WTC11 (cell line): ENCODE measurements around the gene ZDHHC16. TPM values are rescaled to one million over a fixed set of nuclear protein-coding genes. Genes with fewer than 3 reads are reported as not detected.

Source experiments
- ATAC-seq: fragments of 200-7000 bp; cut with Tn5 transposase; 2 replicates; pipeline ENCODE4 v1.10.0; 2021; ENCODE audit warnings: mild to moderate bottlenecking, moderate library complexity
- CTCF ChIA-PET: fragments of 300-600 bp; sonication (Branson Sonifier 250); formaldehyde crosslinking; loops from one replicate; lab custom pipeline; 2021; ENCODE audit warnings: antibody characterized with exemption; lab: Charles Lee
- POLR2A ChIA-PET: fragments of 350-600 bp; sonication (Branson Sonifier 250); formaldehyde crosslinking; loops from one replicate; lab custom pipeline; 2021; ENCODE audit warnings: antibody characterized with exemption; lab: Charles Lee
- DNase-seq: peaks from one replicate; pipeline ENCODE4 v3.0.0; 2021; ENCODE audit warnings: low spot score
- H3K27ac Mint-ChIP-seq: 2 replicates; pipeline ENCODE4 v1.8.0; 2021; ENCODE audit warnings: mixed read lengths
- H3K27me3 Mint-ChIP-seq: 2 replicates; pipeline ENCODE4 v1.8.0; 2021; ENCODE audit warnings: low read depth, mild to moderate bottlenecking, moderate library complexity, mixed read lengths
- H3K36me3 Mint-ChIP-seq: 2 replicates; pipeline ENCODE4 v1.8.0; 2021; ENCODE audit warnings: mixed read lengths
- H3K4me1 Mint-ChIP-seq: 2 replicates; pipeline ENCODE4 v1.8.0; 2022; ENCODE audit warnings: mixed read lengths
- H3K4me3 Mint-ChIP-seq: 2 replicates; pipeline ENCODE4 v1.8.0; 2021; ENCODE audit warnings: mild to moderate bottlenecking, moderate library complexity, mixed read lengths
- H3K9me3 Mint-ChIP-seq: 2 replicates; pipeline ENCODE4 v1.8.0; 2021; ENCODE audit warnings: mixed read lengths
- AFF4 ChIP-seq: sonication (generic); formaldehyde crosslinking; IDR thresholded peaks from 2 replicates; pipeline ENCODE4 v1.8.1; 2023; ENCODE audit warnings: mild to moderate bottlenecking, missing genetic modification reagents, borderline replicate concordance
- CBFB ChIP-seq: sonication (generic); formaldehyde crosslinking; IDR thresholded peaks from 2 replicates; pipeline ENCODE4 v1.8.1; 2022; ENCODE audit warnings: mild to moderate bottlenecking, low read depth, missing genetic modification reagents
- CDX4 ChIP-seq: fragments of 250-450 bp; sonication (Bioruptor Pico); IDR thresholded peaks from 2 replicates; pipeline ENCODE4 v1.9.0; 2021; ENCODE audit warnings: moderate library complexity, mild to moderate bottlenecking, inconsistent platforms, borderline replicate concordance
- CREM ChIP-seq: sonication (generic); formaldehyde crosslinking; IDR thresholded peaks from 2 replicates; pipeline ENCODE4 v1.8.1; 2022; ENCODE audit warnings: mild to moderate bottlenecking, missing genetic modification reagents, moderate library complexity
- E2F1 ChIP-seq: sonication (generic); formaldehyde crosslinking; IDR thresholded peaks from 2 replicates; pipeline ENCODE4 v1.8.0; 2022; ENCODE audit warnings: mild to moderate bottlenecking, missing genetic modification reagents
- ELF4 ChIP-seq: sonication (generic); formaldehyde crosslinking; IDR thresholded peaks from 2 replicates; pipeline ENCODE4 v1.8.1; 2022; ENCODE audit warnings: low read depth, mild to moderate bottlenecking, moderate library complexity, missing genetic modification reagents
- FOXP4 ChIP-seq: sonication (generic); formaldehyde crosslinking; IDR thresholded peaks from 2 replicates; pipeline ENCODE4 v1.8.0; 2022; ENCODE audit warnings: mild to moderate bottlenecking, missing genetic modification reagents
- GTF2I ChIP-seq: fragments of 250-450 bp; sonication (Bioruptor Pico); conservative IDR thresholded peaks from 2 replicates; pipeline ENCODE4 v1.4.0; 2021; ENCODE audit warnings: mild to moderate bottlenecking
- KAT7 ChIP-seq: sonication (generic); formaldehyde crosslinking; IDR thresholded peaks from 2 replicates; pipeline ENCODE4 v1.8.1; 2023; ENCODE audit warnings: missing genetic modification reagents, mild to moderate bottlenecking, borderline replicate concordance
- MAX ChIP-seq: sonication (generic); formaldehyde crosslinking; IDR thresholded peaks from 2 replicates; pipeline ENCODE4 v1.8.0; 2022; ENCODE audit warnings: mild to moderate bottlenecking, missing genetic modification reagents
- MYBL2 ChIP-seq: sonication (generic); formaldehyde crosslinking; IDR thresholded peaks from 2 replicates; pipeline ENCODE4 v1.8.1; 2023; ENCODE audit warnings: mild to moderate bottlenecking, moderate library complexity, missing genetic modification reagents
- NFATC4 ChIP-seq: fragments of 250-450 bp; sonication (Bioruptor Pico); IDR thresholded peaks from 2 replicates; pipeline ENCODE4 v1.9.0; 2021; ENCODE audit warnings: mild to moderate bottlenecking
- NR1H2 ChIP-seq: sonication (generic); formaldehyde crosslinking; IDR thresholded peaks from 2 replicates; pipeline ENCODE4 v1.9.0; 2021; ENCODE audit warnings: mild to moderate bottlenecking, moderate library complexity, missing genetic modification reagents
- PREB ChIP-seq: sonication (generic); formaldehyde crosslinking; IDR thresholded peaks from 2 replicates; pipeline ENCODE4 v1.8.1; 2022; ENCODE audit warnings: mild to moderate bottlenecking, missing genetic modification reagents, moderate library complexity, borderline replicate concordance
- SMAD4 ChIP-seq: sonication (generic); formaldehyde crosslinking; IDR thresholded peaks from 2 replicates; pipeline ENCODE4 v1.8.0; 2022; ENCODE audit warnings: mild to moderate bottlenecking, missing genetic modification reagents
- SOX15 ChIP-seq: fragments of 250-450 bp; sonication (Bioruptor Pico); IDR thresholded peaks from 2 replicates; pipeline ENCODE4 v1.9.0; 2021; ENCODE audit warnings: mild to moderate bottlenecking
- ZBTB43 ChIP-seq: sonication (generic); formaldehyde crosslinking; IDR thresholded peaks from 2 replicates; pipeline ENCODE4 v1.8.1; 2023; ENCODE audit warnings: mild to moderate bottlenecking, missing genetic modification reagents
- ZNF138 ChIP-seq: sonication (generic); formaldehyde crosslinking; conservative IDR thresholded peaks from 2 replicates; pipeline ENCODE4 v1.8.1; 2022; ENCODE audit warnings: mild to moderate bottlenecking, moderate library complexity, missing genetic modification reagents
- ZNF512 ChIP-seq: sonication (generic); formaldehyde crosslinking; IDR thresholded peaks from 2 replicates; pipeline ENCODE4 v1.8.1; 2022; ENCODE audit warnings: missing genetic modification reagents, borderline replicate concordance
- ZNF671 ChIP-seq: fragments of 250-450 bp; sonication (Bioruptor Pico); IDR thresholded peaks from 2 replicates; pipeline ENCODE4 v1.8.0; 2021; ENCODE audit warnings: mild to moderate bottlenecking
- total RNA-seq: library from RNA; stranded (reverse); gene quantifications from 3 replicates; pipeline ENCODE4 v1.2.3, GENCODE V29; 2021

ZDHHC16 gene
- total RNA-seq, 1 experiment from 2014 or later, result 44.4 TPM

GRCh38 chr10:97444212-97444611, 1.8 kb upstream of the ZDHHC16 start:
- H3K4me3 Mint-ChIP-seq, result peak overlapping the region; percentile 97
- CTCF ChIA-PET, result interaction anchor here (2.6 kb wide), 1 partner anchor 37 kb away, joined by 14 read pairs; no protein-coding TSS in a partner anchor
- no peak for ATAC-seq

GRCh38 chr10:97445357-97445721, 636 bp upstream of the ZDHHC16 start:
- DNase-seq, result no peak
- TF ChIP-seq SMAD4 (CRISPR knock-in tag) (no peak), E2F1 (CRISPR knock-in tag) (no peak), NR1H2 (CRISPR knock-in tag) (no peak), MYBL2 (CRISPR knock-in tag) (no peak), KAT7 (CRISPR knock-in tag) (no peak)
- TF ChIP-seq, all 79 proteins: peak for 0
- no peaks in the 10 kb centered on the region for H3K9me3 Mint-ChIP-seq
- POLR2A ChIA-PET, result interaction anchor here (0.8 kb wide), 1 partner anchor 16 kb away, joined by 3 read pairs; no protein-coding TSS in a partner anchor
- ATAC-seq, result 0 out of 2 replicates have a peak, but pooled peaks have one; percentile 1
- H3K4me1 Mint-ChIP-seq, result peaks cover 18% of the 10 kb centered on the region
- H3K27ac Mint-ChIP-seq, result peak overlapping the region; percentile 94
- CTCF ChIA-PET, result no interaction called here
- peak overlapping the region; percentile 97 for H3K4me3 Mint-ChIP-seq
- peaks cover 17% of the 10 kb centered on the region for H3K36me3 Mint-ChIP-seq
- H3K27me3 Mint-ChIP-seq, result no peaks in the 10 kb centered on the region

More at GRCh38 chr10:97444212-97444611, 1.8 kb upstream of the ZDHHC16 start:
- no peak overlapping the region; the same call in 1 of the 2 replicates for H3K27ac Mint-ChIP-seq
- no peaks in the 10 kb centered on the region for H3K27me3 Mint-ChIP-seq
- peaks cover 18% of the 10 kb centered on the region for H3K4me1 Mint-ChIP-seq
- no peak for DNase-seq
- POLR2A ChIA-PET, result no interaction called here
- H3K36me3 Mint-ChIP-seq, result peaks cover 23% of the 10 kb centered on the region
- H3K9me3 Mint-ChIP-seq, result no peaks in the 10 kb centered on the region
- TF ChIP-seq CREM (CRISPR knock-in tag) (no peak), FOXP4 (CRISPR knock-in tag) (no peak), NR1H2 (CRISPR knock-in tag) (no peak), ZNF512 (CRISPR knock-in tag) (no peak), PREB (no peak), MAX (CRISPR knock-in tag) (no peak), SOX15 (CRISPR knock-in tag) (no peak)

GRCh38 chr10:97450828-97451227, 4.9 kb downstream of the ZDHHC16 start:
- CTCF ChIA-PET, result no interaction called here
- ATAC-seq (no peak), DNase-seq (no peak)
- Mint-ChIP-seq H3K27ac (peak overlapping the region; percentile 63; the same call in 1 of the 2 replicates), H3K9me3 (no peaks in the 10 kb centered on the region), H3K4me3 (no peak overlapping the region), H3K4me1 (peaks cover 11% of the 10 kb centered on the region), H3K36me3 (peaks cover 34% of the 10 kb centered on the region), H3K27me3 (no peaks in the 10 kb centered on the region)
- POLR2A ChIA-PET, result interaction anchor here (0.5 kb wide), 1 partner anchor 13 kb away, joined by 3 read pairs; no protein-coding TSS in a partner anchor
- TF ChIP-seq AFF4 (CRISPR knock-in tag), result no peak
- no peak for TF ChIP-seq CDX4 (CRISPR knock-in tag)
- no peak for TF ChIP-seq ZNF138 (CRISPR knock-in tag)
- no peak for TF ChIP-seq NFATC4
- no peak for TF ChIP-seq ZBTB43 (CRISPR knock-in tag)
- no peak for TF ChIP-seq CBFB
- no peak for TF ChIP-seq GTF2I (CRISPR knock-in tag)
- TF ChIP-seq ZNF671, result no peak
- no peak for TF ChIP-seq ELF4
